Osteoblast (primary cell): ENCODE results near the gene SYNE1. TPM values are rescaled to one million over a fixed set of nuclear protein-coding genes. Genes with fewer than 3 reads are reported as not detected.

Source experiments
- DNase-seq: peaks from one replicate; pipeline ENCODE4 v3.0.0; 2011; ENCODE audit warnings: low spot score, mixed read lengths; ENCODE audit not compliant: insufficient read length; ENCODE audit errors: missing footprints
- H2AFZ ChIP-seq: 2 replicates; pipeline ENCODE4 v1.6.0; 2011; ENCODE audit warnings: mild to moderate bottlenecking, low read length
- H3K27ac ChIP-seq: 2 replicates; pipeline ENCODE4 v1.5.1; 2011; ENCODE audit warnings: mild to moderate bottlenecking, low read depth, low read length, moderate library complexity
- H3K27me3 ChIP-seq: 2 replicates; pipeline ENCODE4 v1.6.0; 2012; ENCODE audit warnings: mild to moderate bottlenecking, control low read depth, inconsistent platforms, low read length, moderate library complexity; ENCODE audit not compliant: insufficient read depth
- H3K36me3 ChIP-seq: 2 replicates; pipeline ENCODE4 v1.5.1; 2011; ENCODE audit warnings: mild to moderate bottlenecking, low read length, control low read depth, moderate library complexity; ENCODE audit not compliant: insufficient read depth
- H3K4me1 ChIP-seq: 2 replicates; pipeline ENCODE4 v1.5.1; 2011; ENCODE audit warnings: mild to moderate bottlenecking, low read length, control low read depth, moderate library complexity; ENCODE audit not compliant: insufficient read depth
- H3K4me2 ChIP-seq: 2 replicates; pipeline ENCODE4 v1.6.0; 2011; ENCODE audit warnings: mild to moderate bottlenecking, low read length; ENCODE audit not compliant: insufficient read depth
- H3K4me3 ChIP-seq: fragments of 200-600 bp; sonication (generic); 3 replicates; pipeline ENCODE4 v1.5.1; 2012; ENCODE audit warnings: mild to moderate bottlenecking, low read length, inconsistent platforms; ENCODE audit not compliant: insufficient read depth
- H3K79me2 ChIP-seq: 2 replicates; pipeline ENCODE4 v1.6.0; 2012; ENCODE audit warnings: mild to moderate bottlenecking, low read length, control low read depth, inconsistent platforms; ENCODE audit not compliant: insufficient read depth
- H3K9me3 ChIP-seq: 2 replicates; pipeline ENCODE4 v1.5.1; 2011; ENCODE audit warnings: low read depth, low read length, control low read depth
- H4K20me1 ChIP-seq: 2 replicates; pipeline ENCODE4 v1.6.0; 2012; ENCODE audit warnings: mild to moderate bottlenecking, low read length, control low read depth; ENCODE audit not compliant: insufficient read depth
- total RNA-seq: library from RNA; depleted of rRNA; stranded (reverse); fragments of >200 nt; gene quantifications from 2 replicates; pipeline ENCODE4 v1.2.3, GENCODE V29; 2012
- TF ChIP-seq, protein P1 (sequence below): IDR thresholded peaks from 2 replicates; pipeline ENCODE4 v1.5.1; 2011; ENCODE audit warnings: mild to moderate bottlenecking, low read depth, low read length, moderate library complexity; ENCODE audit errors: extremely low read depth

Gene SYNE1
- total RNA-seq, 1 donor, result 240 TPM

DNA sequence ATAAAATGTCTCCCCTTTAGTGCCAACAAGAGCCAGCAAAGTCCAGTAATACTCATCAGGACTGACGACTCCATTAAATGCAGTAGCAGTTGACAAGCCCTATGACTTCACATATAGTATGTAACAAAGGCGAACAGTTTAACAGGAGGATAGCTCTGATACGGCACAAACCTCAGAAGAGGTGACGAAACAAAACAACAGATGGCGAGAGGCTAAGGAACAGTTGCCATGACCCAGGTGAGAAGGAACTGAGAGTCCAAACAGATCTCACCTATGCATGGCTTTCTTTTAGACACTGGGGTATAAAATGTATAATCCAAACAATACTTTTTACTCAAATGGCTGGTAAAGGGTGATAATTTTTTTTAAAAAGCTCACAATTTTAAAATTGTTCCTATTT is 37.1 kb downstream of the SYNE1 start:
- Histone ChIP-seq H3K79me2 (no peaks in the 10 kb centered on the region), H3K4me3 (no peak overlapping the region), H3K27me3 (no peaks in the 10 kb centered on the region), H3K36me3 (no peaks in the 10 kb centered on the region), H4K20me1 (no peaks in the 10 kb centered on the region), H3K9me3 (no peaks in the 10 kb centered on the region), H3K4me1 (no peaks in the 10 kb centered on the region), H3K27ac (no peak overlapping the region), H2AFZ (no peak overlapping the region), H3K4me2 (no peak overlapping the region)
- no peak for DNase-seq
- TF ChIP-seq, protein P1, sequence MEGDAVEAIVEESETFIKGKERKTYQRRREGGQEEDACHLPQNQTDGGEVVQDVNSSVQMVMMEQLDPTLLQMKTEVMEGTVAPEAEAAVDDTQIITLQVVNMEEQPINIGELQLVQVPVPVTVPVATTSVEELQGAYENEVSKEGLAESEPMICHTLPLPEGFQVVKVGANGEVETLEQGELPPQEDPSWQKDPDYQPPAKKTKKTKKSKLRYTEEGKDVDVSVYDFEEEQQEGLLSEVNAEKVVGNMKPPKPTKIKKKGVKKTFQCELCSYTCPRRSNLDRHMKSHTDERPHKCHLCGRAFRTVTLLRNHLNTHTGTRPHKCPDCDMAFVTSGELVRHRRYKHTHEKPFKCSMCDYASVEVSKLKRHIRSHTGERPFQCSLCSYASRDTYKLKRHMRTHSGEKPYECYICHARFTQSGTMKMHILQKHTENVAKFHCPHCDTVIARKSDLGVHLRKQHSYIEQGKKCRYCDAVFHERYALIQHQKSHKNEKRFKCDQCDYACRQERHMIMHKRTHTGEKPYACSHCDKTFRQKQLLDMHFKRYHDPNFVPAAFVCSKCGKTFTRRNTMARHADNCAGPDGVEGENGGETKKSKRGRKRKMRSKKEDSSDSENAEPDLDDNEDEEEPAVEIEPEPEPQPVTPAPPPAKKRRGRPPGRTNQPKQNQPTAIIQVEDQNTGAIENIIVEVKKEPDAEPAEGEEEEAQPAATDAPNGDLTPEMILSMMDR, result no peak

GRCh38 chr6:152598901-152599537 is 38.1 kb downstream of the SYNE1 start:
- Histone ChIP-seq H3K79me2 (no peaks in the 10 kb centered on the region), H3K27ac (no peak overlapping the region), H3K9me3 (no peaks in the 10 kb centered on the region), H4K20me1 (no peaks in the 10 kb centered on the region), H3K36me3 (no peaks in the 10 kb centered on the region), H3K4me2 (no peak overlapping the region), H3K4me3 (no peak overlapping the region), H3K27me3 (no peaks in the 10 kb centered on the region), H3K4me1 (no peaks in the 10 kb centered on the region), H2AFZ (no peak overlapping the region)
- DNase-seq, result no peak
- TF ChIP-seq, protein P1, result no peak

DNA sequence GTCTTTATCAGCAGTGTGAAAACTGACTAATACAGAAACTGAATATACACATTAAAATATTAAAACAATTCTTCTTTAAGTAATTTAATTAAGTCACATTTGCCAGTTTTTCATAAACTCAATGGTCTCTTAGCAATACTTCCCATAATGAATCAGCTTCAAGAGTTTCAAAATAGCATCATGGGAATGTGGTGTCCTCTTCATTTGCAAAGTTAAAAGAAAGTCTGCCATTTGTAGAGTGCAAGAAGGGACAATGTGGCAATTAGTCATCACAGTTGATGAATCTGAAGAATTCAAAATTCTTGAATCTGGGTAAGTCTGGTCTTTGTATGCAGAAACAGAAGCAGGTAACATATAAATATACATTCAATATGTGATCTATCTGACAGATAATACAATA is 38.7 kb downstream of the SYNE1 start:
- Histone ChIP-seq H3K27me3 (no peaks in the 10 kb centered on the region), H3K4me1 (no peaks in the 10 kb centered on the region), H4K20me1 (no peaks in the 10 kb centered on the region), H2AFZ (no peak overlapping the region), H3K4me2 (no peak overlapping the region), H3K79me2 (no peaks in the 10 kb centered on the region), H3K9me3 (no peaks in the 10 kb centered on the region), H3K36me3 (no peaks in the 10 kb centered on the region), H3K4me3 (no peak overlapping the region), H3K27ac (no peak overlapping the region)
- TF ChIP-seq, protein P1, result no peak
- no peak for DNase-seq

- no peaks in the 10 kb centered on the region for H3K4me1 ChIP-seq
- TF ChIP-seq, protein P1, result no peak
- no peak overlapping the region for H2AFZ ChIP-seq
- H3K9me3 ChIP-seq, result no peaks in the 10 kb centered on the region
- H3K4me3 ChIP-seq, result no peak overlapping the region
- no peak overlapping the region for H3K4me2 ChIP-seq
- H3K27me3 ChIP-seq, result no peaks in the 10 kb centered on the region
- H3K79me2 ChIP-seq, result no peaks in the 10 kb centered on the region
- no peak overlapping the region for H3K27ac ChIP-seq
- no peaks in the 10 kb centered on the region for H4K20me1 ChIP-seq
- no peak for DNase-seq
- H3K36me3 ChIP-seq, result no peaks in the 10 kb centered on the region
Observed at GRCh38 chr6:152596726-152597125, 40.4 kb downstream of the SYNE1 start.
